Measurements from ENCODE around the gene DBNDD2. TPM values are rescaled to one million over a fixed set of nuclear protein-coding genes. Genes with fewer than 3 reads are reported as not detected.

DBNDD2 gene
- total RNA-seq, 1 experiment from 2014 or later = 74.3 TPM

GRCh38 chr20:45445805-45446562, 37.9 kb downstream of the DBNDD2 start:
- CTCF ChIA-PET = interaction anchor here (0.7 to 2.4 kb wide), 6 partner anchors 9 to 326 kb away, joined by 3 to 17 read pairs (median 5); partner anchors contain the start of gene SYS1
- TF ChIP-seq, protein P1, sequence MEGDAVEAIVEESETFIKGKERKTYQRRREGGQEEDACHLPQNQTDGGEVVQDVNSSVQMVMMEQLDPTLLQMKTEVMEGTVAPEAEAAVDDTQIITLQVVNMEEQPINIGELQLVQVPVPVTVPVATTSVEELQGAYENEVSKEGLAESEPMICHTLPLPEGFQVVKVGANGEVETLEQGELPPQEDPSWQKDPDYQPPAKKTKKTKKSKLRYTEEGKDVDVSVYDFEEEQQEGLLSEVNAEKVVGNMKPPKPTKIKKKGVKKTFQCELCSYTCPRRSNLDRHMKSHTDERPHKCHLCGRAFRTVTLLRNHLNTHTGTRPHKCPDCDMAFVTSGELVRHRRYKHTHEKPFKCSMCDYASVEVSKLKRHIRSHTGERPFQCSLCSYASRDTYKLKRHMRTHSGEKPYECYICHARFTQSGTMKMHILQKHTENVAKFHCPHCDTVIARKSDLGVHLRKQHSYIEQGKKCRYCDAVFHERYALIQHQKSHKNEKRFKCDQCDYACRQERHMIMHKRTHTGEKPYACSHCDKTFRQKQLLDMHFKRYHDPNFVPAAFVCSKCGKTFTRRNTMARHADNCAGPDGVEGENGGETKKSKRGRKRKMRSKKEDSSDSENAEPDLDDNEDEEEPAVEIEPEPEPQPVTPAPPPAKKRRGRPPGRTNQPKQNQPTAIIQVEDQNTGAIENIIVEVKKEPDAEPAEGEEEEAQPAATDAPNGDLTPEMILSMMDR (IDR thresholded peaks at IDR 0.05; ENCODE audit: insufficient read depth in 1 of 2, low read depth in 1 of 2, low read length in 1 of 2, severe bottlenecking in 1 of 2, unreplicated experiment in 1 of 2) = peak; percentile 80 to 81
- Mint-ChIP-seq H3K9me3 (ENCODE audit: unreplicated experiment) (no peaks in the 10 kb centered on the region), H3K27ac (ENCODE audit: unreplicated experiment) (no peak overlapping the region), H3K4me1 (ENCODE audit: low read depth, unreplicated experiment) (peaks cover 50% of the 10 kb centered on the region), H3K4me3 (ENCODE audit: unreplicated experiment) (no peak overlapping the region), H3K36me3 (ENCODE audit: insufficient read depth, unreplicated experiment) (peaks cover 12% of the 10 kb centered on the region), H3K27me3 (ENCODE audit: insufficient read depth, unreplicated experiment) (no peaks in the 10 kb centered on the region)
- Histone ChIP-seq H3K9me3 (no peaks in the 10 kb centered on the region), H3K4me3 (ENCODE audit: low read depth, low read length) (no peak overlapping the region), H3K36me3 (ENCODE audit: control insufficient read depth, insufficient read depth, low read length) (no peaks in the 10 kb centered on the region), H3K27me3 (replicated peaks; ENCODE audit: control insufficient read depth, insufficient read depth, low read length) (no peaks in the 10 kb centered on the region), H3K4me1 (peaks cover 56% of the 10 kb centered on the region)
- BruUV-seq (replicated peaks) = no TSS peak
- peak; percentile 76 to 80 for DNase-seq
- POLR2A ChIA-PET = no interaction called here
- intact Hi-C loops (cut with micrococcal nuclease; ENCODE audit: unreplicated experiment) = no loop called here

DNA sequence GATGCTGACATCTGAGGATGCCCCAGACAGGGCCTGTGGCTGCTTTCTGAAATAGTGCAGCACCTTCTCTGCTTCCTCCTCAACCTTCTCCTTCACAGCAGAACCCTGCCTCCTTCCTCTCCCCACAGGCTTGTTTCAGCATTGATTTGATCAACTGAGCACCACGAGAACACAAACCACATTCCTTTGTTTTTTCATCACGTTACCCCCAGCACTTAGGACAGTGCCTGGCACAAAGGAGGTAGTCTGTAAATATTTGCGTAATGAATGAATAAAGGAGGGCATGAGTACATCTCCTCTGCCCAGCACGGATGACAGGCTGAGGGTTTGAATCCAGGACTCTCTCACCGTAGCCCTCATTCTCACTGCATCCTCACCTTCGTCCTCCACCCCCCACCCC, 40.2 kb downstream of the DBNDD2 start:
- BruUV-seq (replicated peaks) = no TSS peak
- H3K27me3 ChIP-seq (replicated peaks; ENCODE audit: control insufficient read depth, insufficient read depth, low read length) = no peaks in the 10 kb centered on the region
- H3K9me3 Mint-ChIP-seq (ENCODE audit: unreplicated experiment) = no peaks in the 10 kb centered on the region
- DNase-seq = no peak
- no peaks in the 10 kb centered on the region for H3K36me3 Mint-ChIP-seq (ENCODE audit: insufficient read depth, unreplicated experiment)
- intact Hi-C loops (cut with micrococcal nuclease; ENCODE audit: unreplicated experiment) = no loop called here
- peaks cover 31% of the 10 kb centered on the region for H3K4me1 Mint-ChIP-seq (ENCODE audit: low read depth, unreplicated experiment)
- ChIA-PET POLR2A (interaction anchor here (0.6 kb wide), 2 partner anchors 12 to 146 kb away, joined by 3 read pairs; no protein-coding TSS in a partner anchor), CTCF (interaction anchor here (0.6 to 2.7 kb wide), 5 partner anchors 11 to 154 kb away, joined by 3 to 28 read pairs (median 5); no protein-coding TSS in a partner anchor)
- peaks cover 33% of the 10 kb centered on the region for H3K4me1 ChIP-seq
- no peaks in the 10 kb centered on the region for H3K27me3 Mint-ChIP-seq (ENCODE audit: insufficient read depth, unreplicated experiment)
- no peaks in the 10 kb centered on the region for H3K36me3 ChIP-seq (ENCODE audit: control insufficient read depth, insufficient read depth, low read length)
- no peaks in the 10 kb centered on the region for H3K9me3 ChIP-seq
- TF ChIP-seq, protein P1 (IDR thresholded peaks at IDR 0.05; ENCODE audit: insufficient read depth in 1 of 2, low read depth in 1 of 2, low read length in 1 of 2, severe bottlenecking in 1 of 2, unreplicated experiment in 1 of 2) = no peak
- H3K27ac Mint-ChIP-seq (ENCODE audit: unreplicated experiment) = no peak overlapping the region
- H3K4me3 Mint-ChIP-seq (ENCODE audit: unreplicated experiment) = no peak overlapping the region
- no peak overlapping the region for H3K4me3 ChIP-seq (ENCODE audit: low read depth, low read length)

GRCh38 chr20:45449528-45449927, 41.4 kb downstream of the DBNDD2 start:
- H3K4me1 Mint-ChIP-seq (ENCODE audit: low read depth, unreplicated experiment) = peaks cover 20% of the 10 kb centered on the region
- CTCF ChIA-PET = interaction anchor here (1.0 to 2.7 kb wide), 14 partner anchors 9 to 322 kb away, joined by 3 to 33 read pairs (median 6); partner anchors contain the start of genes PIGT and SYS1
- intact Hi-C loops (cut with micrococcal nuclease; ENCODE audit: unreplicated experiment) = no loop called here
- no peaks in the 10 kb centered on the region for H3K27me3 ChIP-seq (replicated peaks; ENCODE audit: control insufficient read depth, insufficient read depth, low read length)
- H3K27me3 Mint-ChIP-seq (ENCODE audit: insufficient read depth, unreplicated experiment) = no peaks in the 10 kb centered on the region
- POLR2A ChIA-PET = interaction anchor here (0.5 to 0.6 kb wide), 2 partner anchors 26 to 124 kb away, joined by 4 to 9 read pairs; no protein-coding TSS in a partner anchor
- H3K4me1 ChIP-seq = peaks cover 22% of the 10 kb centered on the region
- no peak overlapping the region for H3K4me3 ChIP-seq (ENCODE audit: low read depth, low read length)
- no peaks in the 10 kb centered on the region for H3K36me3 ChIP-seq (ENCODE audit: control insufficient read depth, insufficient read depth, low read length)
- TF ChIP-seq, protein P1 (IDR thresholded peaks at IDR 0.05; ENCODE audit: insufficient read depth in 1 of 2, low read depth in 1 of 2, low read length in 1 of 2, severe bottlenecking in 1 of 2, unreplicated experiment in 1 of 2) = no peak
- H3K9me3 Mint-ChIP-seq (ENCODE audit: unreplicated experiment) = no peaks in the 10 kb centered on the region
- no TSS peak for BruUV-seq (replicated peaks)
- DNase-seq = no peak
- no peak overlapping the region for H3K4me3 Mint-ChIP-seq (ENCODE audit: unreplicated experiment)
- no peak overlapping the region for H3K27ac Mint-ChIP-seq (ENCODE audit: unreplicated experiment)
- no peaks in the 10 kb centered on the region for H3K9me3 ChIP-seq
- no peaks in the 10 kb centered on the region for H3K36me3 Mint-ChIP-seq (ENCODE audit: insufficient read depth, unreplicated experiment)
